ENCODE measurements around the gene WFDC1. TPM values are rescaled to one million over a fixed set of nuclear protein-coding genes. Genes with fewer than 3 reads are reported as not detected.

The WFDC1 gene
- total RNA-seq, 1 experiment from 2014 or later: not detected

- intact Hi-C loops (cut with micrococcal nuclease; ENCODE audit: unreplicated experiment): loop anchor here (10.0 kb wide), 1 partner anchor 87 kb away; no protein-coding TSS in a partner anchor
- Mint-ChIP-seq H3K27ac (ENCODE audit: unreplicated experiment) (no peak overlapping the region), H3K4me1 (ENCODE audit: low read depth, unreplicated experiment) (peaks cover 14% of the 10 kb centered on the region), H3K27me3 (ENCODE audit: insufficient read depth, unreplicated experiment) (no peaks in the 10 kb centered on the region), H3K36me3 (ENCODE audit: insufficient read depth, unreplicated experiment) (no peaks in the 10 kb centered on the region), H3K4me3 (ENCODE audit: unreplicated experiment) (no peak overlapping the region), H3K9me3 (ENCODE audit: unreplicated experiment) (no peaks in the 10 kb centered on the region)
- no peaks in the 10 kb centered on the region for H3K9me3 ChIP-seq
- no peaks in the 10 kb centered on the region for H3K27me3 ChIP-seq (replicated peaks; ENCODE audit: control insufficient read depth, insufficient read depth, low read length)
- ChIA-PET CTCF (no interaction called here), POLR2A (no interaction called here)
- H3K36me3 ChIP-seq (ENCODE audit: control insufficient read depth, insufficient read depth, low read length): no peaks in the 10 kb centered on the region
- H3K4me3 ChIP-seq (ENCODE audit: low read depth, low read length): no peak overlapping the region
- BruUV-seq (replicated peaks): no TSS peak
- H3K4me1 ChIP-seq: peaks cover 9% of the 10 kb centered on the region; the same call in 1 of the 2 replicates
- TF ChIP-seq, protein P1, sequence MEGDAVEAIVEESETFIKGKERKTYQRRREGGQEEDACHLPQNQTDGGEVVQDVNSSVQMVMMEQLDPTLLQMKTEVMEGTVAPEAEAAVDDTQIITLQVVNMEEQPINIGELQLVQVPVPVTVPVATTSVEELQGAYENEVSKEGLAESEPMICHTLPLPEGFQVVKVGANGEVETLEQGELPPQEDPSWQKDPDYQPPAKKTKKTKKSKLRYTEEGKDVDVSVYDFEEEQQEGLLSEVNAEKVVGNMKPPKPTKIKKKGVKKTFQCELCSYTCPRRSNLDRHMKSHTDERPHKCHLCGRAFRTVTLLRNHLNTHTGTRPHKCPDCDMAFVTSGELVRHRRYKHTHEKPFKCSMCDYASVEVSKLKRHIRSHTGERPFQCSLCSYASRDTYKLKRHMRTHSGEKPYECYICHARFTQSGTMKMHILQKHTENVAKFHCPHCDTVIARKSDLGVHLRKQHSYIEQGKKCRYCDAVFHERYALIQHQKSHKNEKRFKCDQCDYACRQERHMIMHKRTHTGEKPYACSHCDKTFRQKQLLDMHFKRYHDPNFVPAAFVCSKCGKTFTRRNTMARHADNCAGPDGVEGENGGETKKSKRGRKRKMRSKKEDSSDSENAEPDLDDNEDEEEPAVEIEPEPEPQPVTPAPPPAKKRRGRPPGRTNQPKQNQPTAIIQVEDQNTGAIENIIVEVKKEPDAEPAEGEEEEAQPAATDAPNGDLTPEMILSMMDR (IDR thresholded peaks at IDR 0.05; ENCODE audit: insufficient read depth in 1 of 2, low read depth in 1 of 2, low read length in 1 of 2, severe bottlenecking in 1 of 2, unreplicated experiment in 1 of 2): no peak
- DNase-seq: no peak
Measured at GRCh38 chr16:84361546-84361945, 66.9 kb downstream of the WFDC1 start.

- intact Hi-C loops (cut with micrococcal nuclease; ENCODE audit: unreplicated experiment): loop anchor here (10.0 kb wide), 1 partner anchor 88 kb away; no protein-coding TSS in a partner anchor
- Histone ChIP-seq H3K4me3 (ENCODE audit: low read depth, low read length) (no peak overlapping the region), H3K4me1 (peaks cover 7% of the 10 kb centered on the region; the same call in 1 of the 2 replicates), H3K36me3 (ENCODE audit: control insufficient read depth, insufficient read depth, low read length) (no peaks in the 10 kb centered on the region), H3K9me3 (no peaks in the 10 kb centered on the region), H3K27me3 (replicated peaks; ENCODE audit: control insufficient read depth, insufficient read depth, low read length) (no peaks in the 10 kb centered on the region)
- no peaks in the 10 kb centered on the region for H3K36me3 Mint-ChIP-seq (ENCODE audit: insufficient read depth, unreplicated experiment)
- ChIA-PET POLR2A (no interaction called here), CTCF (no interaction called here)
- no peaks in the 10 kb centered on the region for H3K9me3 Mint-ChIP-seq (ENCODE audit: unreplicated experiment)
- TF ChIP-seq, protein P1 (IDR thresholded peaks at IDR 0.05; ENCODE audit: insufficient read depth in 1 of 2, low read depth in 1 of 2, low read length in 1 of 2, severe bottlenecking in 1 of 2, unreplicated experiment in 1 of 2): no peak
- no peaks in the 10 kb centered on the region for H3K27me3 Mint-ChIP-seq (ENCODE audit: insufficient read depth, unreplicated experiment)
- H3K4me3 Mint-ChIP-seq (ENCODE audit: unreplicated experiment): no peak overlapping the region
- BruUV-seq (replicated peaks): no TSS peak
- no peak overlapping the region for H3K27ac Mint-ChIP-seq (ENCODE audit: unreplicated experiment)
- peaks cover 7% of the 10 kb centered on the region for H3K4me1 Mint-ChIP-seq (ENCODE audit: low read depth, unreplicated experiment)
- no peak for DNase-seq
Measured at GRCh38 chr16:84362471-84362941, 67.8 kb downstream of the WFDC1 start.

- Mint-ChIP-seq H3K9me3 (ENCODE audit: unreplicated experiment) (no peaks in the 10 kb centered on the region), H3K4me1 (ENCODE audit: low read depth, unreplicated experiment) (peaks cover 16% of the 10 kb centered on the region), H3K27me3 (ENCODE audit: insufficient read depth, unreplicated experiment) (no peaks in the 10 kb centered on the region), H3K36me3 (ENCODE audit: insufficient read depth, unreplicated experiment) (peaks cover 13% of the 10 kb centered on the region), H3K4me3 (ENCODE audit: unreplicated experiment) (no peak overlapping the region), H3K27ac (ENCODE audit: unreplicated experiment) (no peak overlapping the region)
- ChIA-PET CTCF (no interaction called here), POLR2A (no interaction called here)
- Histone ChIP-seq H3K9me3 (no peaks in the 10 kb centered on the region), H3K4me1 (peaks cover 15% of the 10 kb centered on the region), H3K27me3 (replicated peaks; ENCODE audit: control insufficient read depth, insufficient read depth, low read length) (no peaks in the 10 kb centered on the region), H3K4me3 (ENCODE audit: low read depth, low read length) (no peak overlapping the region), H3K36me3 (ENCODE audit: control insufficient read depth, insufficient read depth, low read length) (no peaks in the 10 kb centered on the region)
- intact Hi-C loops (cut with micrococcal nuclease; ENCODE audit: unreplicated experiment): loop anchor here (10.0 kb wide), 1 partner anchor 91 kb away; no protein-coding TSS in a partner anchor
- no peak for DNase-seq
- TF ChIP-seq, protein P1 (IDR thresholded peaks at IDR 0.05; ENCODE audit: insufficient read depth in 1 of 2, low read depth in 1 of 2, low read length in 1 of 2, severe bottlenecking in 1 of 2, unreplicated experiment in 1 of 2): no peak
- BruUV-seq (replicated peaks): no TSS peak
Measured at GRCh38 chr16:84366208-84366607, 71.5 kb downstream of the WFDC1 start.

Measured in Caco-2 (cell line).